NB4 (cell line): ENCODE results near the gene SLC4A2.

Experiments
- MYC ChIP-seq: IDR thresholded peaks from 2 replicates; pipeline ENCODE4 v1.6.1; 2011; ENCODE audit warnings: low read depth, low read length
- POLR2A ChIP-seq: IDR thresholded peaks from 2 replicates; pipeline ENCODE4 v1.6.1; 2011; ENCODE audit warnings: mild to moderate bottlenecking; ENCODE audit not compliant: insufficient read length; ENCODE audit errors: extremely low read depth
- TF ChIP-seq, protein P1 (sequence below): IDR thresholded peaks from one replicate; pipeline ENCODE4 v1.5.1; 2012; ENCODE audit warnings: low read depth, low read length
- TF ChIP-seq, protein P2 (sequence below): IDR thresholded peaks from 2 replicates; pipeline ENCODE4 v1.6.1; 2011; ENCODE audit warnings: low read depth, low read length

DNA sequence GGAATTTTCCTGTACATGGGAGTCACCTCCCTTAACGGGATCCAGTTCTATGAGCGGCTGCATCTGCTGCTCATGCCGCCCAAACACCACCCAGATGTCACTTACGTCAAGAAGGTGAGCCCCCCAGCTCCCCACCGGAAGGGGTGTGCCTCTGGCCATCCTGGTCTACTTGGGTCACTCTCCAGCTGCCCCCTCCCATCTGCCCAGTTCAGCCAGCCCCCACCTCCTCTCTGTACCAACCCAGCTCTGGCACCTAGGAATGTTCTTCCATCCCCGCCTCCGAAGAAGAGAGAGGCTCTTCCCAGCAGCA, 16.2 kb downstream of the SLC4A2 start:
- TF ChIP-seq, protein P1, sequence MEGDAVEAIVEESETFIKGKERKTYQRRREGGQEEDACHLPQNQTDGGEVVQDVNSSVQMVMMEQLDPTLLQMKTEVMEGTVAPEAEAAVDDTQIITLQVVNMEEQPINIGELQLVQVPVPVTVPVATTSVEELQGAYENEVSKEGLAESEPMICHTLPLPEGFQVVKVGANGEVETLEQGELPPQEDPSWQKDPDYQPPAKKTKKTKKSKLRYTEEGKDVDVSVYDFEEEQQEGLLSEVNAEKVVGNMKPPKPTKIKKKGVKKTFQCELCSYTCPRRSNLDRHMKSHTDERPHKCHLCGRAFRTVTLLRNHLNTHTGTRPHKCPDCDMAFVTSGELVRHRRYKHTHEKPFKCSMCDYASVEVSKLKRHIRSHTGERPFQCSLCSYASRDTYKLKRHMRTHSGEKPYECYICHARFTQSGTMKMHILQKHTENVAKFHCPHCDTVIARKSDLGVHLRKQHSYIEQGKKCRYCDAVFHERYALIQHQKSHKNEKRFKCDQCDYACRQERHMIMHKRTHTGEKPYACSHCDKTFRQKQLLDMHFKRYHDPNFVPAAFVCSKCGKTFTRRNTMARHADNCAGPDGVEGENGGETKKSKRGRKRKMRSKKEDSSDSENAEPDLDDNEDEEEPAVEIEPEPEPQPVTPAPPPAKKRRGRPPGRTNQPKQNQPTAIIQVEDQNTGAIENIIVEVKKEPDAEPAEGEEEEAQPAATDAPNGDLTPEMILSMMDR = no peak
- no peak for TF ChIP-seq POLR2A
- TF ChIP-seq, protein P2, sequence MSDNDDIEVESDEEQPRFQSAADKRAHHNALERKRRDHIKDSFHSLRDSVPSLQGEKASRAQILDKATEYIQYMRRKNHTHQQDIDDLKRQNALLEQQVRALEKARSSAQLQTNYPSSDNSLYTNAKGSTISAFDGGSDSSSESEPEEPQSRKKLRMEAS = no peak
- TF ChIP-seq MYC = no peak
